HepG2 (cell line): Measurements from ENCODE around the gene RAC3. TPM values are rescaled to one million over a fixed set of nuclear protein-coding genes. Genes with fewer than 3 reads are reported as not detected.
A peak's percentile ranks its signal among the peaks of the same experiment; 100 is the strongest.

ENCODE experiments used
- CEBPG ChIP-seq: IDR thresholded peaks from 2 replicates; pipeline ENCODE4 v1.6.1; 2016
- DNMT3B ChIP-seq: conservative IDR thresholded peaks from 2 replicates; pipeline ENCODE4 v1.6.1; 2016; ENCODE audit warnings: missing biosample characterization, control low read depth
- HDAC1 ChIP-seq: sonication (generic); formaldehyde crosslinking; IDR thresholded peaks from 2 replicates; pipeline ENCODE4 v1.5.1; 2020; ENCODE audit warnings: mild to moderate bottlenecking, missing genetic modification reagents
- IKZF4 ChIP-seq: sonication (generic); formaldehyde crosslinking; IDR thresholded peaks from 2 replicates; pipeline ENCODE4 v1.5.1; 2020; ENCODE audit warnings: borderline replicate concordance, mild to moderate bottlenecking, low read depth, missing genetic modification reagents; ENCODE audit errors: not compliant biosample characterization
- JUND ChIP-seq: sonication (generic); formaldehyde crosslinking; IDR thresholded peaks from 2 replicates; pipeline ENCODE4 v1.8.0; 2022; ENCODE audit warnings: mild to moderate bottlenecking, missing genetic modification reagents
- KDM2A ChIP-seq: sonication (generic); formaldehyde crosslinking; IDR thresholded peaks from 2 replicates; pipeline ENCODE4 v1.4.0; 2020; ENCODE audit warnings: low read depth, missing genetic modification reagents, borderline replicate concordance
- MYC ChIP-seq: sonication (generic); formaldehyde crosslinking; IDR thresholded peaks from 2 replicates; pipeline ENCODE4 v1.9.0; 2021; ENCODE audit warnings: missing genetic modification reagents, borderline replicate concordance
- ZNF136 ChIP-seq: sonication (generic); formaldehyde crosslinking; IDR thresholded peaks from 2 replicates; pipeline ENCODE4 v1.8.1; 2022; ENCODE audit warnings: low read depth, mild to moderate bottlenecking, moderate library complexity, missing genetic modification reagents
- ZNF232 ChIP-seq: sonication (generic); formaldehyde crosslinking; IDR thresholded peaks from 2 replicates; pipeline ENCODE4 v1.4.0; 2020; ENCODE audit warnings: missing genetic modification reagents, borderline replicate concordance
- ZNF772 ChIP-seq: sonication (generic); formaldehyde crosslinking; IDR thresholded peaks from 2 replicates; pipeline ENCODE4 v1.5.0; 2020; ENCODE audit warnings: mild to moderate bottlenecking, missing genetic modification reagents
- polyA plus RNA-seq, 8 experiments: library from polyadenylated mRNA; depleted of rRNA in 3 of 8; stranded (reverse) in 7 of 8; unstranded in 1 of 8; fragments of >200 nt; fragmentation: Illumina TruSeq in 4 of 8; extraction: Trizol in 4 of 8; gene quantifications; 2 replicates each; pipeline versions ENCODE4 v1.2.1 to v1.2.3, GENCODE V29; 2011 to 2016; ENCODE audit warnings: low read depth in 4 of 8, missing spikeins in 1 of 8, mixed read lengths in 1 of 8; ENCODE audit not compliant: insufficient read depth in 1 of 8
- total RNA-seq, 5 experiments: library from RNA; depleted of rRNA; stranded (reverse); fragments of >200 nt; fragmentation: Illumina TruSeq; extraction: Trizol; gene quantifications; 2 replicates each; pipeline ENCODE4 v1.2.3, GENCODE V29; 2016; ENCODE audit warnings: low read depth in 1 of 5
- TF ChIP-seq, protein P1 (sequence below): sonication (generic); formaldehyde crosslinking; IDR thresholded peaks from 2 replicates; pipeline ENCODE4 v1.4.0; 2020; ENCODE audit warnings: low read depth, mild to moderate bottlenecking, missing genetic modification reagents
- TF ChIP-seq, protein P2 (sequence below): sonication (generic); formaldehyde crosslinking; IDR thresholded peaks from 2 replicates; pipeline ENCODE4 v1.4.0; 2020; ENCODE audit warnings: missing genetic modification reagents
- TF ChIP-seq, protein P3 (sequence below): sonication (generic); formaldehyde crosslinking; IDR thresholded peaks from 2 replicates; pipeline ENCODE4 v1.8.1; 2023; ENCODE audit warnings: mild to moderate bottlenecking, moderate library complexity, missing genetic modification reagents
- TF ChIP-seq, protein P4 (sequence below), 2 experiments: fragments of 450-650 bp in 1 of 2; sonication (generic) in 1 of 2; formaldehyde crosslinking; IDR thresholded peaks; 2 replicates each; pipeline versions ENCODE4 v1.5.0 to v1.8.0; 2020 to 2022; ENCODE audit warnings: mild to moderate bottlenecking in 1 of 2, missing genetic modification reagents in 1 of 2
- TF ChIP-seq, protein P5 (sequence below): sonication (generic); formaldehyde crosslinking; IDR thresholded peaks from 2 replicates; pipeline ENCODE4 v1.8.1; 2023; ENCODE audit warnings: mild to moderate bottlenecking, missing genetic modification reagents
- TF ChIP-seq, protein P6 (sequence below), 2 experiments: sonication (generic) in 1 of 2; formaldehyde crosslinking in 1 of 2; IDR thresholded peaks; 2 replicates each; pipeline versions ENCODE4 v1.4.0 to v1.6.1; 2016 to 2020; ENCODE audit warnings: borderline replicate concordance in 1 of 2, low read depth in 1 of 2, mild to moderate bottlenecking in 1 of 2, missing genetic modification reagents in 1 of 2

Gene RAC3
- total and polyA plus RNA-seq, 2 of the 13 experiments (the other 11 are each of a cell fraction or from before 2014, with no cell fraction given) = 10.5 to 21.3 TPM

DNA sequence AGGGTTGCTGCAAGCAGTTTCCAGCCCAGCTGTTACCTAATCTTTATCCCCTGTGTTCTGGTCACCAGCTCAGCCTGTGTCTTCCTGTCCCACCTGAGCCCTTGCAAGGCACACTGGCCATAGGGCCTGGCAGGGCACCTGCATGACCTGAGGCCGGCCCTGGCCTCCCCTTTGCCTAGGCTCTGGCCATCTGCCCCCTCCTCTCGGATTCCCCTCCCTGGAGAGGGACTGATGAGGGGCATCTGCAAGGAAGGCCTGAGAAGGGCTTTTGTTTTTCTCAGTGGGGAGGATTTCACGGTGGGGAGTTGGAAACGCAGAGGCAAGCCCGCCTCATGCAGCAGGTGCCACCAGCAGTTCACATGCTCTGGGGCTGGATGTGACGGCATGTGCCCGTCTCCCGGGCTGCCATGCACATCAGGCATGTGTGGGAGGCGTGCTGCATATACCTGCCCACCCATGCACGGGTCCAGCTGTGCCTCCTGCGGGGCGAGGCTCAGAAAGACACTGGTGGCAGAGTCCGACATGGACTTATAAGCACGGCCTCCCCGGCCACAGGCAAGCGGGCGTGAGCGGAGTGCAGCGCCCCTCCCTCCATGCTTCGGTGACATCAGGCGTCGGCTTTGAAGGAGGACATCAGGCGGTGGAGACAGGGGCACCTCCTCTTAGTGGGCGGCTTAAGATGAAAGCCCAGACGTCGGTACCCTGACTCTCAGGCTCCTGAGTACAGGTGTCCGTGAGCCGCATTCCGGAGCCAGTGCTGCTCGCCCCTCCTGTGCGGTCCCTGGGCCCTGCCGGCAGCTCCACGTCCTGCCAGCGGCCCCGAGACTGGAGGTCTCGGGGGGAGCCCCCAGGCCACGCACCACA is 37.5 kb upstream of the RAC3 start (continued):
- TF ChIP-seq DNMT3B (CRISPR knock-in tag) (0 out of 2 replicates have a peak, but pooled peaks have one; percentile 81), IKZF4 (CRISPR knock-in tag) (peak; percentile 88), HDAC1 (CRISPR knock-in tag) (0 out of 2 replicates have a peak, but pooled peaks have one; percentile 43), KDM2A (CRISPR knock-in tag) (peak; percentile 33; the same call in 1 of the 2 replicates), CEBPG (CRISPR knock-in tag) (peak; percentile 56), JUND (CRISPR knock-in tag) (peak; percentile 62), ZNF136 (0 out of 2 replicates have a peak, but pooled peaks have one; percentile 58), ZNF232 (0 out of 2 replicates have a peak, but pooled peaks have one; percentile 8), MYC (CRISPR knock-in tag) (peak; percentile 75; the same call in 1 of the 2 replicates), ZNF772 (CRISPR knock-in tag) (peak; percentile 45; the same call in 1 of the 2 replicates)
- TF ChIP-seq, protein P1, sequence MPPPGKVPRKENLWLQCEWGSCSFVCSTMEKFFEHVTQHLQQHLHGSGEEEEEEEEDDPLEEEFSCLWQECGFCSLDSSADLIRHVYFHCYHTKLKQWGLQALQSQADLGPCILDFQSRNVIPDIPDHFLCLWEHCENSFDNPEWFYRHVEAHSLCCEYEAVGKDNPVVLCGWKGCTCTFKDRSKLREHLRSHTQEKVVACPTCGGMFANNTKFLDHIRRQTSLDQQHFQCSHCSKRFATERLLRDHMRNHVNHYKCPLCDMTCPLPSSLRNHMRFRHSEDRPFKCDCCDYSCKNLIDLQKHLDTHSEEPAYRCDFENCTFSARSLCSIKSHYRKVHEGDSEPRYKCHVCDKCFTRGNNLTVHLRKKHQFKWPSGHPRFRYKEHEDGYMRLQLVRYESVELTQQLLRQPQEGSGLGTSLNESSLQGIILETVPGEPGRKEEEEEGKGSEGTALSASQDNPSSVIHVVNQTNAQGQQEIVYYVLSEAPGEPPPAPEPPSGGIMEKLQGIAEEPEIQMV (CRISPR knock-in tag) = peak; percentile 15; the same call in 1 of the 2 replicates
- TF ChIP-seq, protein P2, sequence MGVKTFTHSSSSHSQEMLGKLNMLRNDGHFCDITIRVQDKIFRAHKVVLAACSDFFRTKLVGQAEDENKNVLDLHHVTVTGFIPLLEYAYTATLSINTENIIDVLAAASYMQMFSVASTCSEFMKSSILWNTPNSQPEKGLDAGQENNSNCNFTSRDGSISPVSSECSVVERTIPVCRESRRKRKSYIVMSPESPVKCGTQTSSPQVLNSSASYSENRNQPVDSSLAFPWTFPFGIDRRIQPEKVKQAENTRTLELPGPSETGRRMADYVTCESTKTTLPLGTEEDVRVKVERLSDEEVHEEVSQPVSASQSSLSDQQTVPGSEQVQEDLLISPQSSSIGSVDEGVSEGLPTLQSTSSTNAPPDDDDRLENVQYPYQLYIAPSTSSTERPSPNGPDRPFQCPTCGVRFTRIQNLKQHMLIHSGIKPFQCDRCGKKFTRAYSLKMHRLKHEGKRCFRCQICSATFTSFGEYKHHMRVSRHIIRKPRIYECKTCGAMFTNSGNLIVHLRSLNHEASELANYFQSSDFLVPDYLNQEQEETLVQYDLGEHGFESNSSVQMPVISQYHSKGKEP = peak; percentile 23; the same call in 1 of the 2 replicates
- TF ChIP-seq, protein P3, sequence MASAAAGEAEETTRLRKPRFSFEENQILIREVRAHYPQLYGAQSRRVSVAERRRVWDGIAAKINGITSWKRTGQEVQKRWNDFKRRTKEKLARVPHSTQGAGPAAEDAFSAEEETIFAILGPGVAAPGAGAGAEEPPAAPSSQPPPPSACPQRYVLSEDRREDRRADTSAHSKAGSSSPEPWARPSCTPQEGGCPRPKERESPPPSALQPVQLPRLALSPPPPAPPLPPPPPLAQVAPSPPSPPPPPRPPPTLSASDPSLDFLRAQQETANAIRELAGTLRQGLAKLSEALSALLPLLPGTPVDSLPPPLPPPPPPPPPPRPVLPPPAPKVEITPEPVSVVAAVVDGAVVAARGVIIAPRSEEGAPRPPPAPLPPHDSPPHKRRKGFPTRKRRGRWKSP (CRISPR knock-in tag) = 0 out of 2 replicates have a peak, but pooled peaks have one; percentile 9
- TF ChIP-seq, protein P4, sequence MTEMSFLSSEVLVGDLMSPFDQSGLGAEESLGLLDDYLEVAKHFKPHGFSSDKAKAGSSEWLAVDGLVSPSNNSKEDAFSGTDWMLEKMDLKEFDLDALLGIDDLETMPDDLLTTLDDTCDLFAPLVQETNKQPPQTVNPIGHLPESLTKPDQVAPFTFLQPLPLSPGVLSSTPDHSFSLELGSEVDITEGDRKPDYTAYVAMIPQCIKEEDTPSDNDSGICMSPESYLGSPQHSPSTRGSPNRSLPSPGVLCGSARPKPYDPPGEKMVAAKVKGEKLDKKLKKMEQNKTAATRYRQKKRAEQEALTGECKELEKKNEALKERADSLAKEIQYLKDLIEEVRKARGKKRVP (CRISPR knock-in tag; IDR thresholded peaks at IDR 0.05) = peak in 1 of 2 experiments; percentile 46; a peak in 1 of 4 replicates
- TF ChIP-seq, protein P5, sequence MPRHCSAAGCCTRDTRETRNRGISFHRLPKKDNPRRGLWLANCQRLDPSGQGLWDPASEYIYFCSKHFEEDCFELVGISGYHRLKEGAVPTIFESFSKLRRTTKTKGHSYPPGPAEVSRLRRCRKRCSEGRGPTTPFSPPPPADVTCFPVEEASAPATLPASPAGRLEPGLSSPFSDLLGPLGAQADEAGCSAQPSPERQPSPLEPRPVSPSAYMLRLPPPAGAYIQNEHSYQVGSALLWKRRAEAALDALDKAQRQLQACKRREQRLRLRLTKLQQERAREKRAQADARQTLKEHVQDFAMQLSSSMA = 0 out of 2 replicates have a peak, but pooled peaks have one; percentile 57
- TF ChIP-seq, protein P6, sequence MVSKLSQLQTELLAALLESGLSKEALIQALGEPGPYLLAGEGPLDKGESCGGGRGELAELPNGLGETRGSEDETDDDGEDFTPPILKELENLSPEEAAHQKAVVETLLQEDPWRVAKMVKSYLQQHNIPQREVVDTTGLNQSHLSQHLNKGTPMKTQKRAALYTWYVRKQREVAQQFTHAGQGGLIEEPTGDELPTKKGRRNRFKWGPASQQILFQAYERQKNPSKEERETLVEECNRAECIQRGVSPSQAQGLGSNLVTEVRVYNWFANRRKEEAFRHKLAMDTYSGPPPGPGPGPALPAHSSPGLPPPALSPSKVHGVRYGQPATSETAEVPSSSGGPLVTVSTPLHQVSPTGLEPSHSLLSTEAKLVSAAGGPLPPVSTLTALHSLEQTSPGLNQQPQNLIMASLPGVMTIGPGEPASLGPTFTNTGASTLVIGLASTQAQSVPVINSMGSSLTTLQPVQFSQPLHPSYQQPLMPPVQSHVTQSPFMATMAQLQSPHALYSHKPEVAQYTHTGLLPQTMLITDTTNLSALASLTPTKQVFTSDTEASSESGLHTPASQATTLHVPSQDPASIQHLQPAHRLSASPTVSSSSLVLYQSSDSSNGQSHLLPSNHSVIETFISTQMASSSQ (IDR thresholded peaks at IDR 0.05; ENCODE audit: low read depth) = no peak
- TF ChIP-seq, protein P6 (CRISPR knock-in tag; IDR thresholded peaks at IDR 0.05; ENCODE audit: borderline replicate concordance) = no peak; the same call in 1 of the 2 replicates
